ENCODE results near the gene AP4M1. TPM values are rescaled to one million over a fixed set of nuclear protein-coding genes. Genes with fewer than 3 reads are reported as not detected.

The AP4M1 gene
- total RNA-seq, 1 experiment from 2014 or later = 17.9 TPM

DNA sequence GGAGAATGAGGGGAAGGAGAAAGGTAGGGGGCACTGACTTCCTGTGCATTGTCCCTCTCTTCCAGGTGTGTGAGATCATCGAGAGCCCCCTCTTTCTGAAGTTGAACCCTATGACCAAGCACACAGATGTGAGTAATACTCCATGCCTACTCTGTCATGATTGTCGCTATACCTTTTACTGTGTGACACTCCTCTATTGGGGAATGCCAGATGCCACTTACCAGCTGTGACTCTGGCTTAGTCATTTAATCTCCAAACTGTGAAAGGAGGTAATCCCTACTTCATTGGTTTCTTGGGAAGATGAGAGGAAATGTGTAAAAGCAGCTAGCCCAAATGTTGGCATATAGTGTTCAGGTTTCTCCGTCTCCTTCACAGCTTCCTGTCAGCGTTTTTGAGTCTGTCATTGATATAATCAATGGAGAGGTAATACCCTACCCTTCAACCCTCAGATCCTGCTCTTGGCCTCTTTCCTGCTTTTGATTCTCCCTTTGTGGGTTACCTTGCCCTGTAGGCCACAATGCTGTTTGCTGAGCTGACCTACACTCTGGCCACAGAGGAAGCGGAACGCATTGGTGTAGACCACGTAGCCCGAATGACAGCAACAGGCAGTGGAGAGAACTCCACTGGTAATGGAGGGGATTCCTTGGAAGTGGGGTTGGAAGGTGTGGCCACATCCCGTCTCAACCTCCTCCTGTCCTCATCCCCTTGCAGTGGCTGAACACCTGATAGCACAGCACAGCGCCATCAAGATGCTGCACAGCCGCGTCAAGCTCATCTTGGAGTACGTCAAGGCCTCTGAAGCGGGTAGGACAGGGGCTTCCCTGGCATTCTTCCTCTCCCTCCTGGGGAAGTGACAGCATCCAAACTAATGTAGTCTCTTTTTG lies 10.7 kb upstream of the AP4M1 start:
- Histone ChIP-seq H3K4me2 (ENCODE audit: low read length) (no peak overlapping the region), H3F3A (ENCODE audit: low read length, unreplicated experiment) (no peaks in the 10 kb centered on the region), H3K9ac (ENCODE audit: low read length) (no peak overlapping the region), H3K4me3 (ENCODE audit: low read length) (no peak overlapping the region), H3K9me2 (replicated peaks; ENCODE audit: low read length) (no peaks in the 10 kb centered on the region), H3K4me1 (ENCODE audit: insufficient read depth, low read length) (peaks cover 29% of the 10 kb centered on the region), H3K27me3 (ENCODE audit: low read length) (no peaks in the 10 kb centered on the region), H3K9me3 (ENCODE audit: low read length) (no peaks in the 10 kb centered on the region), H3K36me3 (ENCODE audit: low read depth, low read length) (peaks cover 44% of the 10 kb centered on the region), H2AFZ (ENCODE audit: low read length) (no peak overlapping the region), H3K27ac (ENCODE audit: low read length) (no peak overlapping the region), H4K20me1 (ENCODE audit: low read length) (peaks cover 4% of the 10 kb centered on the region; the same call in 1 of the 2 replicates), H3K79me2 (ENCODE audit: low read length) (peaks cover 28% of the 10 kb centered on the region)
- intact Hi-C loops (cut with micrococcal nuclease) = no loop called here
- DNase-seq = peak; percentile 24
- ChIA-PET POLR2A (ENCODE audit: unreplicated experiment) (no interaction called here), CTCF (no interaction called here)
- no peak for ATAC-seq
- TSS peak; percentile 55 for BruUV-seq (replicated peaks)
- TF ChIP-seq CTCF (conservative IDR thresholded peaks at IDR 0.05; ENCODE audit: low read depth, low read length) (no peak), EZH2phosphoT487 (IDR thresholded peaks at IDR 0.05; ENCODE audit: borderline replicate concordance, low read length) (no peak), EZH2 (IDR thresholded peaks at IDR 0.05; ENCODE audit: low read length, unreplicated experiment) (no peak)

- H3K4me3 ChIP-seq (ENCODE audit: low read length) = no peak overlapping the region
- no peak overlapping the region for H3K27ac ChIP-seq (ENCODE audit: low read length)
- ATAC-seq (no peak), DNase-seq (no peak)
- H4K20me1 ChIP-seq (ENCODE audit: low read length) = peaks cover 4% of the 10 kb centered on the region; the same call in 1 of the 2 replicates
- no TSS peak for BruUV-seq (replicated peaks)
- no peak overlapping the region for H3K9ac ChIP-seq (ENCODE audit: low read length)
- ChIA-PET CTCF (no interaction called here), POLR2A (ENCODE audit: unreplicated experiment) (no interaction called here)
- no peak overlapping the region for H2AFZ ChIP-seq (ENCODE audit: low read length)
- H3F3A ChIP-seq (ENCODE audit: low read length, unreplicated experiment) = no peaks in the 10 kb centered on the region
- TF ChIP-seq EZH2phosphoT487 (IDR thresholded peaks at IDR 0.05; ENCODE audit: borderline replicate concordance, low read length) (no peak), EZH2 (IDR thresholded peaks at IDR 0.05; ENCODE audit: low read length, unreplicated experiment) (no peak), CTCF (conservative IDR thresholded peaks at IDR 0.05; ENCODE audit: low read depth, low read length) (no peak)
- no peak overlapping the region for H3K4me2 ChIP-seq (ENCODE audit: low read length)
- H3K9me2 ChIP-seq (replicated peaks; ENCODE audit: low read length) = no peaks in the 10 kb centered on the region
- no peaks in the 10 kb centered on the region for H3K27me3 ChIP-seq (ENCODE audit: low read length)
- peaks cover 28% of the 10 kb centered on the region for H3K79me2 ChIP-seq (ENCODE audit: low read length)
- H3K36me3 ChIP-seq (ENCODE audit: low read depth, low read length) = peaks cover 51% of the 10 kb centered on the region
- no peaks in the 10 kb centered on the region for H3K9me3 ChIP-seq (ENCODE audit: low read length)
- intact Hi-C loops (cut with micrococcal nuclease) = no loop called here
- peaks cover 29% of the 10 kb centered on the region for H3K4me1 ChIP-seq (ENCODE audit: insufficient read depth, low read length)
Observed at GRCh38 chr7:100091411-100092181, 9.8 kb upstream of the AP4M1 start.

Measured in PC-3 (cell line).